ENCODE measurements around the gene N4BP2L1.
A peak's percentile ranks its signal among the peaks of the same experiment; 100 is the strongest.

The N4BP2L1 gene

DNA sequence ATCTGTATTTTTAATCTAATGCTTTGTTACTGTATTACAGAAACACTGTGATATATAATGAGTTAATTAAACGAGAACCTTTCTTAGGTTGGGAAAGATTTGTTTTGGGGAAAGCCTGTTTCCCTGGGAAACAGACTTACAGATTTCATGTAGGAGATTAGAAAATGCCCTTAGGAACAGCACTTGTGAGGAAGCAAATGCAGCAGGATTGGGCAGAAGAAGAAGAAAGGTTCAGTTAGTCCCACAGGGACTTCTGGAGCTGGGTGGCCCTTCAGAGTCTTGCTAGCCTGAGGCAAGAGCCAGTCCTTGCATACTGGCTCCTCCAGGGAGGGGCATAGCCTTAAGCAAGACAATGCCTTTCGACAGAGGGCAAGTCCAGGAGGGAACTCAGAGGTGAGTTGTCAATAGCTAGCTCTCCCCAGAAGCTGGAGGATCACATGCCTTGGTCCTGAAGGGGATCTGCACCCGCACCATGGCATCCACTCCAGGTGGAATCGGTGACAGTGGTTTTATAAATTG lies 36.8 kb downstream of the N4BP2L1 start:
- no peak overlapping the region for H3K4me3 ChIP-seq (ENCODE audit: low read length)
- peak; percentile 12 for DNase-seq (ENCODE audit: low read depth)
- TF ChIP-seq, protein P1, sequence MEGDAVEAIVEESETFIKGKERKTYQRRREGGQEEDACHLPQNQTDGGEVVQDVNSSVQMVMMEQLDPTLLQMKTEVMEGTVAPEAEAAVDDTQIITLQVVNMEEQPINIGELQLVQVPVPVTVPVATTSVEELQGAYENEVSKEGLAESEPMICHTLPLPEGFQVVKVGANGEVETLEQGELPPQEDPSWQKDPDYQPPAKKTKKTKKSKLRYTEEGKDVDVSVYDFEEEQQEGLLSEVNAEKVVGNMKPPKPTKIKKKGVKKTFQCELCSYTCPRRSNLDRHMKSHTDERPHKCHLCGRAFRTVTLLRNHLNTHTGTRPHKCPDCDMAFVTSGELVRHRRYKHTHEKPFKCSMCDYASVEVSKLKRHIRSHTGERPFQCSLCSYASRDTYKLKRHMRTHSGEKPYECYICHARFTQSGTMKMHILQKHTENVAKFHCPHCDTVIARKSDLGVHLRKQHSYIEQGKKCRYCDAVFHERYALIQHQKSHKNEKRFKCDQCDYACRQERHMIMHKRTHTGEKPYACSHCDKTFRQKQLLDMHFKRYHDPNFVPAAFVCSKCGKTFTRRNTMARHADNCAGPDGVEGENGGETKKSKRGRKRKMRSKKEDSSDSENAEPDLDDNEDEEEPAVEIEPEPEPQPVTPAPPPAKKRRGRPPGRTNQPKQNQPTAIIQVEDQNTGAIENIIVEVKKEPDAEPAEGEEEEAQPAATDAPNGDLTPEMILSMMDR (conservative IDR thresholded peaks at IDR 0.05; ENCODE audit: low read depth, low read length) = no peak

DNA sequence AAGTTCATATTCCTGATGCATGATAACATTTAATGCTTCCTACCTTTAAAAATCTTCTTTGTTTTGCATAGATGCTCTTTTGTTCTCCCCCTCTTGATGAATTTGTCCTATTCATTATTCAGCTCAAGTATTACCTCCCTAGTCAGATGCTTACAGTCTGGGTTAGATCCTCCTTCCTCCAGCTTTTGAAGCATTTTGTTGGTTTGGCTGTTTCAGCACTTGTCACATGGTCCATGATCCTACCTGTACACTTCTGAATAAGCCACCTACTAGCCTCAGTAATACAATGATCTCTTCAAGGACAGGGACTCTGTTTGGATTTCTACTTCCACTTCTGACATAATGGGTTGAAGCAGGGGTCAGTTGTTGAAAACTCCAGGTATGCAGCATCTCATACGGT lies 37.4 kb downstream of the N4BP2L1 start:
- H3K4me3 ChIP-seq (ENCODE audit: low read length) = no peak overlapping the region
- TF ChIP-seq, protein P1 (conservative IDR thresholded peaks at IDR 0.05; ENCODE audit: low read depth, low read length) = no peak
- DNase-seq (ENCODE audit: low read depth) = no peak

DNA sequence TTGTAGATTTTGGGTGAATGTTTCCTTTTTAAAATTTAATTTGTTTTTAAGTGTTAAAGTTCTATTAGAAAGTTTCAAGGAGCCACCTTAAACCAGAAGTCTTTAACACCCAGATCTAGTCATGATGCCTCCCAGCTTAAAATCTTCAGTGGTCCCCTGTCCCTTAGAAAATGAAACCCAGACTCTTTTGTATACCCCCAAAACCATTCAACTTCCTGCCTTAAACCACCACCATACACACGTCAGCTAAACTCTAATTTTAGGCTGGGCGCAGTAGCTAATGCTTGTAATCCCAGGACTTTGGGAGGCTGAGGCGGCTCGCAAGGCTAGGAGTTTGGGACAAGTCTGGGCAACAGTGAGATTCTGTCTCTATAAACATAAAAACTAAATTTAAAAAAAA lies 37.9 kb downstream of the N4BP2L1 start:
- H3K4me3 ChIP-seq (ENCODE audit: low read length) = no peak overlapping the region
- no peak for DNase-seq (ENCODE audit: low read depth)

DNA sequence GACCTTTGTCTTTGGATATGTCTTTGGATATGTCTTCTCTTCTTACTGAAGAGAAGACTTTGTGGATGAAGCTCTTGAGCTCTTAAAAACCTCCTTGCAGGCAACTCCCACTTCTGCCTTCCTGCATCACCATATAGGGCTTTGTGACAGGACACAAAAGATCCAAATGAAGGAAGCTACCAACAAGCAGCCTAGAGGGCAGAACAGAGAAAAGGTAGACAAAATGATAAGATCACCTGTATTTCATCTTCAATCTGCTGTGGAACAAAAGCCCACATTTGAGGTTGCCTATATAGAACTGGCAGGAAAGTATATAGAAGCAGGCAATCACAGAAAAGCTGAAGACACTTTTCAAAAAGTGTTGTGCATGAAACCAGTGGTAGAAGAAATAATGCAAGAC lies 42.5 kb downstream of the N4BP2L1 start:
- DNase-seq (ENCODE audit: low read depth) = no peak
- TF ChIP-seq, protein P1 (conservative IDR thresholded peaks at IDR 0.05; ENCODE audit: low read depth, low read length) = no peak
- H3K4me3 ChIP-seq (ENCODE audit: low read length) = no peak overlapping the region

More for the DNA sequence above, 37.9 kb downstream of the N4BP2L1 start:
- TF ChIP-seq, protein P1 (conservative IDR thresholded peaks at IDR 0.05; ENCODE audit: low read depth, low read length) = no peak

DNA sequence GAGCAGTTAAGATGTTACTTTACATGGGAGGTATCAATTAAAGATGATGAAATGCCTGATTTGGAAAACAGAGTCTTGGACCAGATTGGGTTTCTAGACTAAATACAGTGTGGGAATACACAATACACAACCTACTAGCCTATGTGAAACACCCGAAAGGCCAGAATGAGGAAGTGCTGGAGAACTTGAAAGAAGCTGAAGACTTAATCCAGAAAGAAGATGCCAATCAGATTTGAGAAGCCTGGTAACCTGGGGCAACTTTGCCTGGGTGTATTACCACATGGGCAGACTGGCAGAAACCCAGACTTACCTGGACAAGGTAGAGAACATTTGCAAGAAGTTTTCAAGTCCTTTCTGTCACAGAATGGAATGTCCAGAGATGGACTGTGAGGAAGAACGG lies 43.2 kb downstream of the N4BP2L1 start:
- no peak for DNase-seq (ENCODE audit: low read depth)
- TF ChIP-seq, protein P1 (conservative IDR thresholded peaks at IDR 0.05; ENCODE audit: low read depth, low read length) = no peak
- no peak overlapping the region for H3K4me3 ChIP-seq (ENCODE audit: low read length)

DNA sequence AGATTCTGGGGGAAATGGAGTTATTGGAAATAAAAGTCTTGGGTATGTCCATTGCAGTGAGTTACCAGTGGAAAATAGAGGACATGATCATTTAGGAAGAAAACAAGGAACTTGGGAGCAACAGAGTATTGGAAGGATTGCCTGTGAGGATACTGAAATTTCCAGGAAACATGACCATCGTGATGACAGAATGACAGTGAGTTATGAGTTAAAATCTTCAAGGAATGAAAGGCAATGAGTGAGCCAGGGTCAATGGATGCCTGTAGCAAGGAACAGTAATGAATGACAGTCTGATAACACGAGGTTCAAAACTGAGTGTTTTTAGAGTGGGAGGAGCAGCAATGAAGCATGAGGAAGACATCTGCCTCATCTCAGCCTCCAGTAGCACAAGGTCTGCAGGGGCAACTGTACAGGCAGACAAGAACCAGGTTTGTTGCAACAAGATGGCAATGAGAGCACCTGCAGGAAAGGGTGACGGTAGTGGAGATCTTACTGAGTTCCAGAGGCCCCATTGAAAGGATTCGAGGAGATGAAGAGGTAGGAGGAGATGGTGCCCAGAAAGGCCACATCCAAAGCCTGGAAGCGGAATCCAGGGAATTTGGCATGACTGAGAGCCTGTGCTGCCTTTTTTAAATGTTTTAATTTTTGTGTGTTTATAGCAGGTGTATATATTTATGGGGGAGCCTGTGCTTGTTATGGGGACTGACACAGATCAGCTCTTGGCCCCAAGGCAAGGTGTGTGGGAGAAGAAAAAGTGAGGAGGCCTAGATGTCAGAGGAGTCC lies 43.9 kb downstream of the N4BP2L1 start:
- H3K4me3 ChIP-seq (ENCODE audit: low read length) = no peak overlapping the region
- DNase-seq (ENCODE audit: low read depth) = no peak
- TF ChIP-seq, protein P1 (conservative IDR thresholded peaks at IDR 0.05; ENCODE audit: low read depth, low read length) = no peak

DNA sequence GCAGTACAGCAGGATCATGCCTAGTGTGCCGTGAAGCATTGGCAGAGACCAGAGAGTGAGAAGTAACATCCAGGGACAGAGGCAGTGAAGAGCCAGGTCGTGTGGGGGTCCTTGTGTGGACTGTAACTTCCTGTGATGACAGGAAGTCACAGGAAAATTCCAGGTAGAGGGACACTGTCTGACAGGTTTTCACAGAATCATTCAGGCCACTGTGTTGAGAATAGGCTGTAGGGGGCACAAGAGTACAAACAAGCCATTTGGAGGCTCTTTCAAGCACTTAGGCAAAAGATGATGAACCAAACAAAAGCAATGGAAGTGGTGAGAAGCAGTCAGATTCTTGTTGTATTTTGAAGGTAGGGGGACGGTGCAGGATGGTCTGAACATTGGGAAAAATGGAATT lies 46.4 kb downstream of the N4BP2L1 start:
- no peak for DNase-seq (ENCODE audit: low read depth)
- TF ChIP-seq, protein P1 (conservative IDR thresholded peaks at IDR 0.05; ENCODE audit: low read depth, low read length) = peak; percentile 64

More for the DNA sequence above, 46.4 kb downstream of the N4BP2L1 start:
- H3K4me3 ChIP-seq (ENCODE audit: low read length) = no peak overlapping the region
